Ammon's horn (tissue), 1 donor: Measurements from ENCODE around the gene COL7A1.
A peak's percentile ranks its signal among the peaks of the same experiment; 100 is the strongest.

Experiments
- DNase-seq: peaks from one replicate; pipeline ENCODE4 v3.0.0-alpha.2; 2016; ENCODE audit warnings: low spot score

COL7A1 gene

GRCh38 chr3:48591886-48592518 lies 3.1 kb downstream of the COL7A1 start:
- DNase-seq: no peak

DNA sequence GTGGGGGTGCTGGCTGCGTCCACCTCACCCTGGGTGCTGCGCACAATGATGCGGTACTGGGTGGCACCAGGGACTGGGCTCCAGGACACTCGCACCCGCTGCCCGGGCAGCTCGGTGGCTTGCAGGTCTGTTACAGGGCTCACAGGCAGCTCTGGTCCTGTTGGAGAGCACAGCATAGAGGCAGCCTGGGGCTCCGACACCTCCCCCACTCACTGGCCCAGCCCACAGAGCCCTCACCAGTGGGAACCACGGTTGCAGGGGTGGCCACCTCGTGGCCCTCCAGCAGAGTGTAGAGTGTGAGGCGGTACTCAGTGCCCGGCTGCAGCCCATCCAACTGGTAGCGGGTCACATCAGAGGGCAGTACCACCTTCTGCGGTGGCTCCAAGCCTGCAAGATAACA lies 3.7 kb downstream of the COL7A1 start:
- no peak for DNase-seq

GRCh38 chr3:48588230-48588629 lies 6.9 kb downstream of the COL7A1 start:
- no peak for DNase-seq

DNA sequence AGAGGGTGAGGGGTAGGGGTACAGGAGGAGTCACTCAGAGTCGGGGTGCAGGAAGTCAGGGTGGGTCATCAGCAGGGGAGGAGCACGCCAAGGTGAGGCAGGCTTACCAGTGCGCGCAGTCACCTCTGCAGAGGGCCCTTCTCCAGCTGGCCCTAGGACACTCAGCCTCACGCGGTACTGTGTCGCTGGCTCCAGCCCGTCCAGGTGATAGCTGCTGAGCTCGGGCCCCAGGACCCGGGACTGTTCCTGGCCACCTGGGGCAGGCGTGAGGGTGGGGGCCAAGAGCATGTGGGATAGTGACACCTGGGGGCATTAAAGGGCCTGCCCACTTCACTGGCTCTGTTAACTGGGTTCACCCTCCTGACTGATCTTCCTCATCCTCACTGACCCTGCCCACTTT lies 7.4 kb downstream of the COL7A1 start:
- no peak for DNase-seq

GRCh38 chr3:48585411-48585810 lies 9.7 kb downstream of the COL7A1 start:
- DNase-seq: no peak

- no peak for DNase-seq
Measured at GRCh38 chr3:48584836-48585235, 10.3 kb downstream of the COL7A1 start.

DNA sequence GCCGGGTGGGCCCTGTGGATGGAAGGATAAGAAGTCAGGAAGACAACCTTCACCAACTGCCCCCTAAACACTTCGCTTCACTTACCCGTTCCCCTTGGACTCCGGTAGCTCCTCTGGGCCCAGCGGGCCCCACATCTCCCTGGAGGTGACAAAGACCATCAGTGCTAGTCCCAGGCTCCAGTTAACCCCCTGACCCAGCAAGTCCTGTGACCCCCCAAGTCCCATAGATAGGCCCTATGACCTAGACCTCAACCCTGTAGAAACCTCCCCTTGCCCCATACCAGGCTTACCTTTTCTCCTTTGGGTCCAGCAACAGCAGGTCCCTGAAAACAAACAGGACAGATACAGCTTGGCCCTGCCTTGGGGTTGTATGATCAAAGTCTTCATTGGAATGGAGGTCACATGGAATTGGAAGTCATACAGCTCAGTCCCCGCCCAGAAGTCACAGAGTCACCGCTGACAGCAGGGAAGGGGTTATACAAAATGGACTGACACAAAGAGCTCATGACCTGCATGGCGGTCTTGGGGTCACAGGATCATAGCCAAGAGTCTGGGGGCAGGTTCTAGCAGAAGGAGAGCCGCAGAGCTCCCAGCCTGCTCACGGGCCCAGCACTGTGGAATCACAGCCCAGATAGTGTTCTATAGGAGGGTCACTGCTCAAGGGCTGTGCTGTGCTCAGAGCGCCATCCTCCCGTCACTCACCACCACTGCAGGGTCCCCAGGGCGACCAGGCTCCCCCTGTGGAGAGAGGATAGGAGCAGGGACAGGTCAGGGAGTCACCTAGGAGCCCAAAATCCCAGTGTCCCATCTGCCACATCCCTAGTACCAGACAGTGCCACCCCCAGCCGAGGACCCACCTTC lies 13.3 kb downstream of the COL7A1 start:
- DNase-seq: no peak

- DNase-seq: no peak
Measured at GRCh38 chr3:48576647-48577046, 18.5 kb downstream of the COL7A1 start.

DNA sequence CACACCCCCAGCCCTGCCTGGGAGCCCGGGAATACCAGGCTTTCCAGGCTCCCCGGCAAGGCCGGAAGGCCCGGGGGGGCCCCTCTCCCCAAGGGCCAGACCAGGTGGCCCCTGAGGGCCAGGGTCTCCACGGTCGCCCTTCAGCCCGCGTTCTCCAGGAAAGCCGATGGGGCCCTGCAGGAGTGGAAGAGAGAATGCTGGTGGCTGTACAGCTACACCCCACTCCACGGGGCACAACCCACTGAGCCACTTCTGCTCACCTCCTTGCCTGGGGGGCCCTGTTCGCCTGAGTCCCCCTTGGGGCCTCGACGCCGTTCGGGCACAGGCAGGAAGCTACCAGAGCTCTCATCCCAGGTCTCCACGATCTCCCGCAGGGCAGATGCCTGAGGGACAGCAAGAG lies 19.8 kb downstream of the COL7A1 start:
- no peak for DNase-seq

DNA sequence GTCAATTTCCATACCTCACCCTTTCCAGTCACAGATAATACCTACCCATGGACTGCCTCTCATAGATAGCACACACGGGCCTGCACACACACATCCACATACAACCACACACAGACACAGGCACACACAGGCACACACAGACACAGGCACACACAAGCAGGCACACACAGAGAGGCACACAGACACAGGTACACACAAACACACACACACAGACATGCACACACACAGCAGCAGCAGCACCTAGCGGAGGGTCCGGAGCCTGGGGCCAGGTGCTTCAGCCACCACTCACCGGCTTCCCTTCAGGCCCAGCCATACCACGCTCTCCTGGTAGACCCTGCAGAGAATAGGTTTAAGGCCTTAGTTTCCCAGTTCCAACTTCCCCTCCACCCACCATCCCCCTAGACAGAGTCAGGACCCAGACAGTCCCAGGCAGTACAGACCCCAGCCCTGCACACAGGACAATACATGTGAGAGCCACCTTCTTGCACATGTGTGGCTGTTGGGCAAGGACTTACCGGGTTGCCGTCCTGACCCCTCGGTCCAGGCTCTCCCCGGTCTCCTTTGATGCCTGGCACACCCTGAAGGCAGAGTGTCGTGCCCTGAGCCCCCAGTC lies 21.1 kb downstream of the COL7A1 start:
- DNase-seq: no peak

DNA sequence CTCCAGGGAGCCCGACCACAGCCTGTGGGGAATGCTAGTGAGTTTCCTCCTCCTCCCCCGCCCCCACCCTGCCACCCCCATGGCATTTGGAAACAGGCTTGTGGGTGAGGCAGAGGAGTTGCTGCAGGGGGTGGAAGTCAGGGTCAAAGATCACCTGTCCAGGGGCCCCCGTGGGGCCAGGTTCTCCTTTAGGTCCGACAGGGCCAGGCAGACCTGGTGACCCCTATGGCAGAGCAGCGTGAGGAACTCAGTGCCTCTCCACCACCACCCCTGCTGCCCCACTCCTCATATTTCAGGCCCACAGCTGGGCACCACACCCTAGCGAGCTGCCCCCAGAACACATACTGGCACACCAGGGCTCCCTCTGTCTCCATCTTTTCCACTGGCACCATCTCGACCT lies 22.6 kb downstream of the COL7A1 start:
- no peak for DNase-seq

DNA sequence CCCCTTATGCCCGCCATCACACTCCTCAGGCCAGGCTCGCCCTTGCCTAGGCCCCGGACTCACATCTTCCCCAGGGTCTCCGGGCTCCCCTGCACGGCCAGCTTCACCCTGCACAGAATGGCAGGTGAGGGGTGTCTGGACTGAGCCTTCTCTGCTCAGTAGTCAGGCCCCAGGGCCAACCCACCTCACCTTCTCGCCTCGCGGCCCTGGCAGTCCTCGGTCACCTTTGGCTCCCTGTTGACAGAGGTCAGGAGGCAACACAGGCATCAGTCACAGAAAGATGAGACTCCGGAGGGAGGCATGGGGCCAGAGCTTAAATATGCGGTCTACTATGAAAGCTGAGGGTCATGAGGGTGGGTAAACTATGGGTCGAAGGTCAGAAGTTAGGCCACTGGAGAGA lies 23.2 kb downstream of the COL7A1 start:
- DNase-seq: no peak

- DNase-seq: no peak
Measured at GRCh38 chr3:48569808-48570450, 25.2 kb downstream of the COL7A1 start.

DNA sequence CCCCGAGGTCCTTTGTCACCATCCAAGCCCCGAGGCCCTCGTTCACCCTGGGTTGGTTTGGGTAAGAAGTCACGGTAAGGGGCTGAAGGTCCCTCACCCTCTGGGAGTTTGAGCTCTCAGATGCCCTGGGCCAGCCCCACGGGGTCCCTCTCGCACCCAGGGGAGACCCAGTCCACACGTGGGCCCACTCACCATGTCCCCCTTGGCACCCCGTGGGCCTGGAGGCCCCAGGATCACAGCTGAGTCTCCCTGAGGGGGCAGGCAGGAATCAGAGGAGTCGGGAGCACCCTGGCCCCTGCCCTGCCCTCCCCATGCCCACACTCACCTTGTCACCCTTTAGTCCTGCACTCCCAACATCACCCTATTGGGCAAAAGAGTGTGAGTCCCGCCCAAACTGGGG lies 25.7 kb downstream of the COL7A1 start:
- DNase-seq: no peak

- DNase-seq: no peak
Measured at GRCh38 chr3:48568476-48568875, 26.7 kb downstream of the COL7A1 start.

GRCh38 chr3:48567500-48567899 lies 27.6 kb downstream of the COL7A1 start:
- no peak for DNase-seq

DNA sequence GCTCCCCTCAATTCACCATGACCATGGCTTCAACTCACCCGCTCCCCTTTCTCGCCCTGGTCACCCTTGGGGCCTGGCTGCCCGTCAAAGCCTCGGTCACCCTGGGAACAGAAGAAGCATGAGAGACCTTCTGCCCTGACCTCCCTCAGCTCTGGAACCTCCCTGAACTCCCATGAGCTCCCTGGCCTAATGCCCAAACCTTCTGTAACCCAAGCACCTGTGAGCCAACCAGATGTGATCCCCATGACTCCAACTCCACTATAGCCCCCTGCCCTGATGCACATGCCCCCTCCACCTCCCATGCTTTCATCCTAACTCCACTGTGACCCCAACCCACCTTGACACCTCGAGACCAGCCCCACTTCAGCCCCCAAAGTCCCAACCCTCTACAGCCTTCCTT lies 28.0 kb downstream of the COL7A1 start:
- DNase-seq: no peak

GRCh38 chr3:48566401-48566760 lies 28.7 kb downstream of the COL7A1 start:
- DNase-seq: no peak

GRCh38 chr3:48565591-48566400 lies 29.3 kb downstream of the COL7A1 start:
- no peak for DNase-seq

DNA sequence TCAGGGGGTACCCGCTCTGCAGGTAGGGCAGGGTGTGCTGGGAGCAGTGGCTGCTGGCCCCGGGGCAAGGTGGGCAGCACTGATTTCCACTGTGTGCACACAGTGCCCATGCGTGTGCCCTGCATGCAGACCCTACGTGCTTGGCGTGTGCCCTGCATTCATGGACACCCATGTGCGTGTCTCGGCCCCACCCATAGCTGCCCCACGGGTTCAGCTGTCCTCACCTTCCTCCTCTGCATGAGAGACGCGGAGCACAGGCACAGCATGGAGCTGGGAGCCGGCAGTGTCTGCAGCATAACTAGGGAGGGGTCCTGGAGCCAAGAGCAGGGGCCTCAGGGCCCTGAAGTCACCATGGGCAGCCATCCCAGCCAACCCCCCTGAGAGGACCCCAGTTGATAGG lies 29.9 kb downstream of the COL7A1 start:
- DNase-seq: no peak

DNA sequence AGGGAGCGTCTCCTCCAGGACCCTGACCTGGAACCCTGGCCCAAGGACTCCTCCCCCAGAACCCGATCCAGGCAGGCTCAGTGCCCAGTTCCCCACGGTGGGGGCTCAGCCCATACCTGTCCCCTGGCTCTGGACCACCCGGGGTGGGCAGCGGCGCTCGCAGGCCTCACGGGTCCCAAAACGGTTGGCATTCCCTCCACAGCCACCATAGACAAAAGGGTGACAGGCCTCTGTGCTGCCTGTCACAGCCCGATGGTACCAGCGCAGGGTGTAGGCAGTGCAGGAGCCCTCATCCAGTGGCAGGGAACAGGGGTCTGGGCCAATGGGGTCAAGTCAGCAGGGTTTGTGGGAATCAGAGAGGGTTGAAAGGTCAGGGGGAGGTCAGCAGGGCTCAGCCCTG lies 30.5 kb downstream of the COL7A1 start:
- DNase-seq: no peak

- DNase-seq: peak; percentile 75
Measured at GRCh38 chr3:48564022-48564421, 31.1 kb downstream of the COL7A1 start.
